GM12872 (cell line): ENCODE measurements around the gene TMEM51.

Source experiments
- CTCF ChIP-seq: IDR thresholded peaks from 3 replicates; pipeline ENCODE4 v1.5.1; 2011; ENCODE audit warnings: low read depth, mild to moderate bottlenecking, low read length, moderate library complexity; ENCODE audit not compliant: insufficient read depth

Gene TMEM51

GRCh38 chr1:15155888-15156741 is 2.6 kb downstream of the TMEM51 start:
- no peak for TF ChIP-seq CTCF

- TF ChIP-seq CTCF: no peak
Measured at GRCh38 chr1:15156807-15157380, 3.3 kb downstream of the TMEM51 start.

GRCh38 chr1:15157524-15158399 is 4.2 kb downstream of the TMEM51 start:
- no peak for TF ChIP-seq CTCF

GRCh38 chr1:15158506-15159165 is 5.1 kb downstream of the TMEM51 start:
- TF ChIP-seq CTCF: no peak

- TF ChIP-seq CTCF: no peak
Measured at GRCh38 chr1:15159166-15159555, 5.6 kb downstream of the TMEM51 start.

GRCh38 chr1:15160626-15161025 is 7.1 kb downstream of the TMEM51 start:
- TF ChIP-seq CTCF: no peak
